ENCODE data around the gene SMAD1.

Gene SMAD1

GRCh38 chr4:145481164-145481941 lies at the start of gene SMAD1:
SMAD1 (plus strand) TSS chr4:145481853; CDS start chr4:145514614, 32,761 bp downstream.
- TF ChIP-seq POLR2A (IDR thresholded peaks at IDR 0.05; ENCODE audit: extremely low read depth, insufficient read length) (no peak), MAX (IDR thresholded peaks at IDR 0.05; ENCODE audit: low read depth, low read length) (no peak), MYC (IDR thresholded peaks at IDR 0.05; ENCODE audit: low read depth, low read length) (no peak), CTCF (IDR thresholded peaks at IDR 0.05; ENCODE audit: low read depth, low read length) (no peak)
- H3K4me3 ChIP-seq (ENCODE audit: low read depth, low read length), result no peak within 1 kb of the TSS
- DNase-seq (ENCODE audit: low read depth), result no peak

- no peak for DNase-seq (ENCODE audit: low read depth)
- TF ChIP-seq MAX (IDR thresholded peaks at IDR 0.05; ENCODE audit: low read depth, low read length), result no peak
- TF ChIP-seq CTCF (IDR thresholded peaks at IDR 0.05; ENCODE audit: low read depth, low read length), result no peak
- no peak for TF ChIP-seq MYC (IDR thresholded peaks at IDR 0.05; ENCODE audit: low read depth, low read length)
- no peak for TF ChIP-seq POLR2A (IDR thresholded peaks at IDR 0.05; ENCODE audit: extremely low read depth, insufficient read length)
Observed at GRCh38 chr4:145433684-145434083, 48.0 kb upstream of the SMAD1 start.

GRCh38 chr4:145435646-145436045 lies 46.0 kb upstream of the SMAD1 start:
- no peak for DNase-seq (ENCODE audit: low read depth)
- no peak for TF ChIP-seq POLR2A (IDR thresholded peaks at IDR 0.05; ENCODE audit: extremely low read depth, insufficient read length)
- no peak for TF ChIP-seq MYC (IDR thresholded peaks at IDR 0.05; ENCODE audit: low read depth, low read length)
- TF ChIP-seq MAX (IDR thresholded peaks at IDR 0.05; ENCODE audit: low read depth, low read length), result no peak
- no peak for TF ChIP-seq CTCF (IDR thresholded peaks at IDR 0.05; ENCODE audit: low read depth, low read length)
- H3K4me3 ChIP-seq (ENCODE audit: low read depth, low read length), result no peak overlapping the region

More at GRCh38 chr4:145433684-145434083, 48.0 kb upstream of the SMAD1 start:
- no peak overlapping the region for H3K4me3 ChIP-seq (ENCODE audit: low read depth, low read length)

- H3K4me3 ChIP-seq (ENCODE audit: low read depth, low read length), result no peak overlapping the region
- no peak for DNase-seq (ENCODE audit: low read depth)
- TF ChIP-seq CTCF (IDR thresholded peaks at IDR 0.05; ENCODE audit: low read depth, low read length) (no peak), POLR2A (IDR thresholded peaks at IDR 0.05; ENCODE audit: extremely low read depth, insufficient read length) (no peak), MYC (IDR thresholded peaks at IDR 0.05; ENCODE audit: low read depth, low read length) (no peak), MAX (IDR thresholded peaks at IDR 0.05; ENCODE audit: low read depth, low read length) (no peak)
Observed at GRCh38 chr4:145436114-145436513, 45.5 kb upstream of the SMAD1 start.

- H3K4me3 ChIP-seq (ENCODE audit: low read depth, low read length), result no peak overlapping the region
- TF ChIP-seq MYC (IDR thresholded peaks at IDR 0.05; ENCODE audit: low read depth, low read length), result no peak
- no peak for TF ChIP-seq CTCF (IDR thresholded peaks at IDR 0.05; ENCODE audit: low read depth, low read length)
- no peak for TF ChIP-seq POLR2A (IDR thresholded peaks at IDR 0.05; ENCODE audit: extremely low read depth, insufficient read length)
- no peak for TF ChIP-seq MAX (IDR thresholded peaks at IDR 0.05; ENCODE audit: low read depth, low read length)
- DNase-seq (ENCODE audit: low read depth), result no peak
Observed at GRCh38 chr4:145436796-145437195, 44.9 kb upstream of the SMAD1 start.
